Measurements from ENCODE around the gene GDF9. TPM values are rescaled to one million over a fixed set of nuclear protein-coding genes. Genes with fewer than 3 reads are reported as not detected.

Gene GDF9
- total and polyA plus RNA-seq, 2 donors: 0.47 to 2.5 TPM

- H3K27me3 ChIP-seq (ENCODE audit: control insufficient read depth in 2 of 2, insufficient read depth in 1 of 2, low read length in 1 of 2): peaks cover 39 to 78% of the 10 kb centered on the region in 2 donors
- H3K36me3 ChIP-seq (ENCODE audit: control insufficient read depth in 2 of 2, insufficient read depth in 2 of 2, low read length in 1 of 2): no peaks in the 10 kb centered on the region
- H3K4me3 ChIP-seq (ENCODE audit: low read length in 2 of 2): no peak overlapping the region
- H3K4me1 ChIP-seq (ENCODE audit: control insufficient read depth in 2 of 2, insufficient read depth in 2 of 2, low read length in 2 of 2): peaks cover 0 to 4% of the 10 kb centered on the region in 2 donors
- no peak for DNase-seq (ENCODE audit: low read depth in 6 of 9, low spot score in 9 of 9)
- no peak overlapping the region for H3K27ac ChIP-seq (ENCODE audit: low read depth in 1 of 2, low read length in 1 of 2)
- H3K9me3 ChIP-seq (ENCODE audit: control insufficient read depth in 2 of 2, insufficient read depth in 1 of 2, low read length in 1 of 2): peaks cover 4 to 8% of the 10 kb centered on the region in 2 donors
- 51% methylated on average over 18 of the region's 18 CpGs for WGBS
These were observed 54.0 kb downstream of the GDF9 start for GRCh38 chr5:132812123-132812765.

Other genes starting within 250 kb of the GDF9 start
- gene IL13, start 208.3 kb downstream of the GDF9 start, total RNA-seq: 0.42 TPM
- gene IL13, start 208.3 kb downstream of the GDF9 start, polyA plus RNA-seq: 1.0 TPM
- 4.5 TPM for gene IL4, start 192.5 kb downstream of the GDF9 start, total RNA-seq
- 0.59 TPM for gene IL4, start 192.5 kb downstream of the GDF9 start, polyA plus RNA-seq
- gene KIF3A, start 128.9 kb downstream of the GDF9 start, total RNA-seq: 9.9 TPM
- gene KIF3A, start 128.9 kb downstream of the GDF9 start, polyA plus RNA-seq: 6.6 TPM
- 8.1 TPM for gene CCNI2, start 119.0 kb downstream of the GDF9 start, total RNA-seq
- 2.5 TPM for gene CCNI2, start 119.0 kb downstream of the GDF9 start, polyA plus RNA-seq
- 17.8 TPM for gene SEPTIN8, start 89.2 kb downstream of the GDF9 start, total RNA-seq
- gene SEPTIN8, start 89.2 kb downstream of the GDF9 start, polyA plus RNA-seq: 13.8 TPM
- gene SOWAHA, start 53.2 kb downstream of the GDF9 start, total RNA-seq: 1.0 TPM
- 4.3 TPM for gene SOWAHA, start 53.2 kb downstream of the GDF9 start, polyA plus RNA-seq
- 0.90 TPM for gene SHROOM1, start 35.8 kb downstream of the GDF9 start, total RNA-seq
- 6.2 TPM for gene SHROOM1, start 35.8 kb downstream of the GDF9 start, polyA plus RNA-seq
- 399 TPM for gene UQCRQ, start 173 bp upstream of the GDF9 start, total RNA-seq
- 232 TPM for gene UQCRQ, start 173 bp upstream of the GDF9 start, polyA plus RNA-seq
- gene LEAP2, start 7.2 kb upstream of the GDF9 start, total RNA-seq: 1.5 TPM
- 4.4 TPM for gene LEAP2, start 7.2 kb upstream of the GDF9 start, polyA plus RNA-seq
- 14.7 TPM for gene AFF4, start 97.2 kb upstream of the GDF9 start, total RNA-seq
- 15.6 TPM for gene AFF4, start 97.2 kb upstream of the GDF9 start, polyA plus RNA-seq
- 30.5 TPM for gene ZCCHC10, start 160.1 kb upstream of the GDF9 start, total RNA-seq
- 38.6 TPM for gene ZCCHC10, start 160.1 kb upstream of the GDF9 start, polyA plus RNA-seq
- gene HSPA4, start 185.5 kb upstream of the GDF9 start, total RNA-seq: 72.0 TPM
- 65.4 TPM for gene HSPA4, start 185.5 kb upstream of the GDF9 start, polyA plus RNA-seq